Stimulated activated CD8-positive, alpha-beta memory T cell treated with anti-CD3 and anti-CD28 coated beads, Interleukin-12 subunit alpha, Interleukin-12 subunit beta, amount 100 ng/mL, for 4 hours (primary cell): ENCODE measurements around the gene KCNJ15.
"Not testable (repeated sequence)": the region's sequence is repeated elsewhere in the genome, so short reads cannot be mapped to it uniquely, and the experiment has no call there.

Experiments
- DNase-seq: peaks from one replicate; pipeline ENCODE4 v3.0.0-alpha.2; 2020; ENCODE audit warnings: low read depth

The KCNJ15 gene

GRCh38 chr21:38256599-38257302 lies at the start of gene KCNJ15:
Gene KCNJ15 (plus strand): TSS chr21:38256991. CDS start chr21:38299262, 42,271 bp downstream.
- no peak for DNase-seq

GRCh38 chr21:38208118-38208517 lies 48.7 kb upstream of the KCNJ15 start:
- no peak for DNase-seq

- DNase-seq, result no peak
Measured at GRCh38 chr21:38211321-38211720, 45.5 kb upstream of the KCNJ15 start.

- no peak for DNase-seq
Measured at GRCh38 chr21:38212706-38213105, 44.1 kb upstream of the KCNJ15 start.

- no peak for DNase-seq
Measured at GRCh38 chr21:38219049-38219628, 37.7 kb upstream of the KCNJ15 start.

- no peak for DNase-seq
Measured at GRCh38 chr21:38220270-38220737, 36.5 kb upstream of the KCNJ15 start.

GRCh38 chr21:38221594-38221993 lies 35.2 kb upstream of the KCNJ15 start:
- no peak for DNase-seq

- no peak for DNase-seq
Measured at GRCh38 chr21:38223893-38224540, 32.8 kb upstream of the KCNJ15 start.

- DNase-seq, result no peak
Measured at GRCh38 chr21:38227401-38227800, 29.4 kb upstream of the KCNJ15 start.

GRCh38 chr21:38228115-38228514 lies 28.7 kb upstream of the KCNJ15 start:
- no peak for DNase-seq

GRCh38 chr21:38228537-38228936 lies 28.3 kb upstream of the KCNJ15 start:
- no peak for DNase-seq

- no peak for DNase-seq
Measured at GRCh38 chr21:38229260-38229877, 27.4 kb upstream of the KCNJ15 start.

- no peak for DNase-seq
Measured at GRCh38 chr21:38234395-38235142, 22.2 kb upstream of the KCNJ15 start.

GRCh38 chr21:38235251-38235650 lies 21.5 kb upstream of the KCNJ15 start:
- DNase-seq, result not testable (repeated sequence)

GRCh38 chr21:38236232-38236631 lies 20.6 kb upstream of the KCNJ15 start:
- DNase-seq, result no peak

- no peak for DNase-seq
Measured at GRCh38 chr21:38239672-38240071, 17.1 kb upstream of the KCNJ15 start.

GRCh38 chr21:38240129-38240528 lies 16.7 kb upstream of the KCNJ15 start:
- DNase-seq, result no peak

- DNase-seq, result no peak
Measured at GRCh38 chr21:38241029-38241740, 15.6 kb upstream of the KCNJ15 start.

GRCh38 chr21:38242061-38242460 lies 14.7 kb upstream of the KCNJ15 start:
- DNase-seq, result no peak

GRCh38 chr21:38243732-38244406 lies 12.9 kb upstream of the KCNJ15 start:
- no peak for DNase-seq

- DNase-seq, result no peak
Measured at GRCh38 chr21:38244407-38244787, 12.4 kb upstream of the KCNJ15 start.
